HepG2 (cell line): ENCODE data around the gene LMF2. TPM values are rescaled to one million over a fixed set of nuclear protein-coding genes. Genes with fewer than 3 reads are reported as not detected.

Experiments used
- ATAC-seq: fragments of 200-7000 bp; cut with Tn5 transposase; 3 replicates; pipeline ENCODE4 v1.9.1; 2020; ENCODE audit warnings: mild to moderate bottlenecking, moderate library complexity
- BruUV-seq: library from RNA; stranded (reverse); fragments of 400-500 nt; replicated peaks from 2 replicates; lab custom pipeline; 2021; lab: Mats Ljungman, UMichigan
- CTCF ChIA-PET: fragments of 300-600 bp; formaldehyde crosslinking; extraction: SDS; loops from one replicate; lab custom pipeline; 2021; ENCODE audit warnings: low total read pairs, inconsistent platforms, low intra/inter-chr PET ratio; lab: Yijun Ruan, JAX
- POLR2A ChIA-PET: fragments of 350-600 bp; sonication (Branson Sonifier 250); formaldehyde crosslinking; loops from one replicate; lab custom pipeline; 2020; ENCODE audit warnings: antibody characterized with exemption, inconsistent platforms; lab: Yijun Ruan, JAX
- DNase-seq: peaks from one replicate; pipeline ENCODE4 v3.0.0-alpha.2; 2015; ENCODE audit warnings: low spot score
- FAIRE-seq: peaks from 3 replicates; lab custom pipeline; 2011; peaks lifted over from hg19 to GRCh38; lab: Jason Lieb, UNC
- H2AFZ ChIP-seq: one replicate; pipeline ENCODE4 v1.6.1; 2011; ENCODE audit warnings: low read length, inconsistent platforms
- H3K27ac ChIP-seq: fragments of 300-600 bp; 3 replicates; pipeline ENCODE4 v1.8.0; 2011; ENCODE audit warnings: mixed run types, mild to moderate bottlenecking, mixed read lengths, low read length, inconsistent platforms; ENCODE audit not compliant: insufficient read depth; ENCODE audit errors: extremely low read length
- H3K27me3 ChIP-seq, 2 experiments: fragments of 200-600 bp in 1 of 2; 2 replicates in 1 of 2; 3 replicates in 1 of 2; pipeline versions ENCODE4 v1.6.0 to v1.8.0; 2011; ENCODE audit warnings: low read length in 2 of 2, mild to moderate bottlenecking in 2 of 2, moderate library complexity in 2 of 2, inconsistent platforms in 1 of 2; ENCODE audit not compliant: insufficient read depth in 2 of 2, control insufficient read depth in 1 of 2
- H3K36me3 ChIP-seq, 2 experiments: fragments of 200-600 bp in 1 of 2; replicated peaks in 1 of 2; 2 replicates in 1 of 2; 3 replicates in 1 of 2; pipeline versions ENCODE4 v1.5.1 to v1.8.0; 2011; ENCODE audit warnings: low read length in 2 of 2, inconsistent platforms in 1 of 2; ENCODE audit not compliant: insufficient read depth in 2 of 2, control insufficient read depth in 1 of 2
- H3K4me1 ChIP-seq: 2 replicates; pipeline ENCODE4 v1.5.1; 2012; ENCODE audit warnings: low read length, inconsistent platforms; ENCODE audit not compliant: insufficient read depth
- H3K4me2 ChIP-seq: 2 replicates; pipeline ENCODE4 v1.6.0; 2011; ENCODE audit warnings: low read depth, low read length, inconsistent platforms
- H3K4me3 ChIP-seq, 3 experiments: fragments of 200-600 bp in 1 of 3; sonication (generic), shearing (Covaris generic) in 1 of 3; replicated peaks in 1 of 3; 2 replicates each; pipeline ENCODE4 v1.5.1; 2011 to 2016; ENCODE audit warnings: low read length in 3 of 3, inconsistent platforms in 2 of 3, low read depth in 2 of 3, mild to moderate bottlenecking in 2 of 3, control low read depth in 1 of 3, mixed read lengths in 1 of 3; ENCODE audit not compliant: insufficient read depth in 1 of 3
- H3K79me2 ChIP-seq: one replicate; pipeline ENCODE4 v1.6.1; 2011; ENCODE audit warnings: low read length, inconsistent platforms; ENCODE audit not compliant: insufficient read depth
- H3K9ac ChIP-seq: 2 replicates; pipeline ENCODE4 v1.6.0; 2011; ENCODE audit warnings: mild to moderate bottlenecking, low read depth, low read length, inconsistent platforms; ENCODE audit not compliant: insufficient read depth
- H3K9me3 ChIP-seq: 2 replicates; pipeline ENCODE4 v1.5.1; 2012; ENCODE audit warnings: mild to moderate bottlenecking, low read length
- H4K20me1 ChIP-seq: 2 replicates; pipeline ENCODE4 v1.6.0; 2011; ENCODE audit warnings: inconsistent platforms, mild to moderate bottlenecking, low read length, moderate library complexity; ENCODE audit not compliant: insufficient read depth
- NR2C2 ChIP-seq: sonication (generic); formaldehyde crosslinking; IDR thresholded peaks from 2 replicates; pipeline ENCODE4 v1.4.0; 2020; ENCODE audit warnings: missing genetic modification reagents, mild to moderate bottlenecking, moderate library complexity, borderline replicate concordance
- SPEN ChIP-seq: sonication (generic); formaldehyde crosslinking; IDR thresholded peaks from 2 replicates; pipeline ENCODE4 v1.5.1; 2020; ENCODE audit warnings: low read depth, mild to moderate bottlenecking, missing genetic modification reagents
- WGBS: methylation state at CpG from one replicate; pipeline ENCODE4 v1.1.6; 2017; ENCODE audit warnings: low lambda C conversion rate; 5-methylcytosine and 5-hydroxymethylcytosine counted together
- in situ Hi-C: cut with HindIII; loops from 2 replicates; pipeline ENCODE4 v1.10.0; 2017; ENCODE audit warnings: low pct_unique_long_range_greater_than_20kb; ENCODE audit not compliant: extremely low pct_ligation_motif_present
- intact Hi-C: fragments of 100-400 bp; cut with micrococcal nuclease; formaldehyde crosslinking; loops from one replicate; pipeline ENCODE4 v1.10.0; 2022; ENCODE audit not compliant: unreplicated experiment
- polyA plus RNA-seq, 8 experiments: library from polyadenylated mRNA; depleted of rRNA in 3 of 8; stranded (reverse) in 7 of 8; unstranded in 1 of 8; fragments of >200 nt; fragmentation: Illumina TruSeq in 4 of 8; extraction: Trizol in 4 of 8; gene quantifications; 2 replicates each; pipeline versions ENCODE4 v1.2.1 to v1.2.3, GENCODE V29; 2011 to 2016; ENCODE audit warnings: low read depth in 4 of 8, missing spikeins in 1 of 8, mixed read lengths in 1 of 8; ENCODE audit not compliant: insufficient read depth in 1 of 8
- total RNA-seq, 5 experiments: library from RNA; depleted of rRNA; stranded (reverse); fragments of >200 nt; fragmentation: Illumina TruSeq; extraction: Trizol; gene quantifications; 2 replicates each; pipeline ENCODE4 v1.2.3, GENCODE V29; 2016; ENCODE audit warnings: low read depth in 1 of 5
- TF ChIP-seq, protein P1 (sequence below): sonication (generic); formaldehyde crosslinking; IDR thresholded peaks from 2 replicates; pipeline ENCODE4 v1.4.0; 2020; ENCODE audit warnings: missing genetic modification reagents

Gene LMF2
- total and polyA plus RNA-seq, 2 of the 13 experiments (the other 11 are each of a cell fraction or from before 2014, with no cell fraction given), result 23.3 to 30.6 TPM

DNA sequence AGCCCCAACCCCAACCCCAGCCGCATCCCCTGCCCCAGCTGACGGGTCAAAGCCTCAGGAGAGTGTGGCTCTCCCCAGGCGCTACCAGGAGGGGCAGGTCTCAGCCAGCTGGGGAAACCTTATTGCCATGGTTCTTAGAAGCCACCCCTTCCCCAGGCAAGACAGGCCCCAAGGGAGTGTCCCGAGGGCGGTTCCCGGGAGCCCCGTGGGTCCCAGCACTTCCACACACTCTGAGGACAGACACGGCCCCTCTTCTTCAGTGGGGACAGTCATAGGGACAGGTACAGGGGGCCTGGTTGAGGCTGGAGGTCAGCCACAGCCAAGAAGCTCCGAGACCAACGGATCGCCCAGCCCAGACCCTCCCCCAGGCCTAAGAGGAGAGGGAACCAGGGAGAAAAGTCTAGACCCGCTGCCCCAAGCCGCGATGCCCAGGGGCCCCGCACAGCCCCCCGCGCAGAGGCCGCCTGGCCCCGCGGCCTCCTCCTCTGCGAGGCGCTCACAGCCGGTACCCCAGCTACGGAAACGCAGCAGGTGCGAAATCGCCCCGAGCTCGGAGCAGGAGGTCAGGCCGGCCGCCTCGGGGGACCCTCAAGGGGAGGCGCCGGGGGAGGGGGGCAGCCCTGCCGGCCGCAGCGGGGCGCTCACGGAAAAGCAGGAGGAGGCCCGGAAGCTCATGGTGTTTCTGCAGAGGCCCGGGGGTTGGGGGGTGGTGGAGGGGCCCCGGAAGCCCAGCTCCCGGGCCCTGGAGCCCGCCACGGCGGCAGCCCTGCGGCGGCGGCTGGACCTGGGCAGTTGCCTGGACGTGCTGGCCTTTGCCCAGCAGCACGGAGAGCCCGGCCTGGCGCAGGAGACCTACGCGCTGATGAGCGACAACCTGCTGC lies 40.8 kb upstream of the LMF2 start:
- H3K27ac ChIP-seq, result no peak overlapping the region
- ATAC-seq, result no peak
- H3K4me2 ChIP-seq, result no peak overlapping the region
- H3K9ac ChIP-seq, result no peak overlapping the region
- intact Hi-C loops (no loop called here), in situ Hi-C loops (no loop called here)
- no peak for DNase-seq
- WGBS, result 88% methylated on average over 24 of the region's 56 CpGs
- H4K20me1 ChIP-seq, result no peaks in the 10 kb centered on the region
- peaks cover 24% of the 10 kb centered on the region for H3K4me1 ChIP-seq
- no peaks in the 10 kb centered on the region for H3K79me2 ChIP-seq
- FAIRE-seq, result no peak
- H3K27me3 ChIP-seq, result peaks cover 3 to 30% of the 10 kb centered on the region in 2 experiments
- no peak overlapping the region for H2AFZ ChIP-seq
- no peaks in the 10 kb centered on the region for H3K9me3 ChIP-seq
- ChIA-PET CTCF (no interaction called here), POLR2A (interaction anchor here (0.6 to 4.2 kb wide), 5 partner anchors 9 to 656 kb away, joined by 3 to 34 read pairs (median 8); partner anchors contain the start of genes SCO2 and SYCE3)
- no TSS peak for BruUV-seq
- TF ChIP-seq SPEN (CRISPR knock-in tag) (no peak), NR2C2 (CRISPR knock-in tag) (no peak)
- TF ChIP-seq, protein P1, sequence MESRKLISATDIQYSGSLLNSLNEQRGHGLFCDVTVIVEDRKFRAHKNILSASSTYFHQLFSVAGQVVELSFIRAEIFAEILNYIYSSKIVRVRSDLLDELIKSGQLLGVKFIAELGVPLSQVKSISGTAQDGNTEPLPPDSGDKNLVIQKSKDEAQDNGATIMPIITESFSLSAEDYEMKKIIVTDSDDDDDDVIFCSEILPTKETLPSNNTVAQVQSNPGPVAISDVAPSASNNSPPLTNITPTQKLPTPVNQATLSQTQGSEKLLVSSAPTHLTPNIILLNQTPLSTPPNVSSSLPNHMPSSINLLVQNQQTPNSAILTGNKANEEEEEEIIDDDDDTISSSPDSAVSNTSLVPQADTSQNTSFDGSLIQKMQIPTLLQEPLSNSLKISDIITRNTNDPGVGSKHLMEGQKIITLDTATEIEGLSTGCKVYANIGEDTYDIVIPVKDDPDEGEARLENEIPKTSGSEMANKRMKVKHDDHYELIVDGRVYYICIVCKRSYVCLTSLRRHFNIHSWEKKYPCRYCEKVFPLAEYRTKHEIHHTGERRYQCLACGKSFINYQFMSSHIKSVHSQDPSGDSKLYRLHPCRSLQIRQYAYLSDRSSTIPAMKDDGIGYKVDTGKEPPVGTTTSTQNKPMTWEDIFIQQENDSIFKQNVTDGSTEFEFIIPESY (CRISPR knock-in tag), result peak; percentile 97
- no peak overlapping the region for H3K4me3 ChIP-seq
- H3K36me3 ChIP-seq, result no peaks in the 10 kb centered on the region
